BLaER1 (cell line): ENCODE data around the gene LRRC4C.
"Not testable (repeated sequence)": the region's sequence is repeated elsewhere in the genome, so short reads cannot be mapped to it uniquely, and the experiment has no call there.

Experiments used
- H3K27ac ChIP-seq: shearing (Covaris generic); formaldehyde crosslinking; 2 replicates; pipeline ENCODE4 v1.8.1; 2022
- H3K27me3 ChIP-seq: shearing (Covaris generic); formaldehyde crosslinking; 2 replicates; pipeline ENCODE4 v1.8.1; 2022
- H3K36me3 ChIP-seq: shearing (Covaris generic); formaldehyde crosslinking; 2 replicates; pipeline ENCODE4 v1.8.1; 2022
- H3K4me1 ChIP-seq: shearing (Covaris generic); formaldehyde crosslinking; 2 replicates; pipeline ENCODE4 v1.8.1; 2022
- H3K4me2 ChIP-seq: shearing (Covaris generic); formaldehyde crosslinking; 2 replicates; pipeline ENCODE4 v1.8.1; 2022
- H3K4me3 ChIP-seq: shearing (Covaris generic); formaldehyde crosslinking; 2 replicates; pipeline ENCODE4 v1.8.1; 2022
- H3K9ac ChIP-seq: shearing (Covaris generic); formaldehyde crosslinking; 2 replicates; pipeline ENCODE4 v1.8.1; 2022
- H3K9me3 ChIP-seq: shearing (Covaris generic); formaldehyde crosslinking; 2 replicates; pipeline ENCODE4 v1.8.1; 2022
- H4K20me1 ChIP-seq: shearing (Covaris generic); formaldehyde crosslinking; 2 replicates; pipeline ENCODE4 v1.8.1; 2022
- Cebpa-rat ChIP-seq: shearing (Covaris generic); IDR thresholded peaks from 2 replicates; pipeline ENCODE4 v1.8.1; 2022

The LRRC4C gene

GRCh38 chr11:40877256-40877655 is 582.2 kb downstream of the LRRC4C start:
- Histone ChIP-seq H3K27me3 (no peaks in the 10 kb centered on the region), H3K4me1 (no peaks in the 10 kb centered on the region), H3K9ac (no peak overlapping the region), H3K4me3 (no peak overlapping the region), H3K9me3 (no peaks in the 10 kb centered on the region), H3K4me2 (no peak overlapping the region), H3K27ac (no peak overlapping the region), H3K36me3 (no peaks in the 10 kb centered on the region), H4K20me1 (no peaks in the 10 kb centered on the region)
- TF ChIP-seq Cebpa-rat, result no peak

- Histone ChIP-seq H3K4me2 (no peak overlapping the region), H3K36me3 (no peaks in the 10 kb centered on the region), H4K20me1 (no peaks in the 10 kb centered on the region), H3K27me3 (no peaks in the 10 kb centered on the region), H3K4me3 (no peak overlapping the region), H3K9ac (no peak overlapping the region), H3K9me3 (no peaks in the 10 kb centered on the region), H3K27ac (no peak overlapping the region), H3K4me1 (no peaks in the 10 kb centered on the region)
- no peak for TF ChIP-seq Cebpa-rat
Observed at GRCh38 chr11:40867991-40868632, 591.3 kb downstream of the LRRC4C start.

- not testable (repeated sequence) for H3K9me3 ChIP-seq, H4K20me1 ChIP-seq, H3K9ac ChIP-seq, H3K27me3 ChIP-seq, H3K27ac ChIP-seq, H3K4me2 ChIP-seq, H3K4me1 ChIP-seq, H3K4me3 ChIP-seq, H3K36me3 ChIP-seq
Observed at GRCh38 chr11:40857754-40858153, 601.7 kb downstream of the LRRC4C start.

- Histone ChIP-seq H3K4me2 (no peak overlapping the region), H3K4me3 (no peak overlapping the region), H3K9me3 (no peaks in the 10 kb centered on the region), H3K27me3 (no peaks in the 10 kb centered on the region), H3K9ac (no peak overlapping the region), H3K27ac (no peak overlapping the region), H3K36me3 (no peaks in the 10 kb centered on the region), H3K4me1 (no peaks in the 10 kb centered on the region), H4K20me1 (no peaks in the 10 kb centered on the region)
- TF ChIP-seq Cebpa-rat, result no peak
Observed at GRCh38 chr11:40842750-40843339, 616.6 kb downstream of the LRRC4C start.

GRCh38 chr11:40841231-40841630 is 618.2 kb downstream of the LRRC4C start:
- Histone ChIP-seq H3K36me3 (no peaks in the 10 kb centered on the region), H3K9ac (no peak overlapping the region), H3K4me1 (no peaks in the 10 kb centered on the region), H3K9me3 (no peaks in the 10 kb centered on the region), H3K4me2 (no peak overlapping the region), H3K27ac (no peak overlapping the region), H4K20me1 (no peaks in the 10 kb centered on the region), H3K4me3 (no peak overlapping the region), H3K27me3 (no peaks in the 10 kb centered on the region)
- no peak for TF ChIP-seq Cebpa-rat

GRCh38 chr11:40838181-40838683 is 621.2 kb downstream of the LRRC4C start:
- H3K4me1 ChIP-seq, result no peaks in the 10 kb centered on the region
- H3K4me2 ChIP-seq, result no peak overlapping the region
- no peaks in the 10 kb centered on the region for H3K9me3 ChIP-seq
- no peak overlapping the region for H3K9ac ChIP-seq
- H3K4me3 ChIP-seq, result no peak overlapping the region
- no peak for TF ChIP-seq Cebpa-rat
- no peaks in the 10 kb centered on the region for H4K20me1 ChIP-seq
- H3K27me3 ChIP-seq, result no peaks in the 10 kb centered on the region
- no peaks in the 10 kb centered on the region for H3K36me3 ChIP-seq
- no peak overlapping the region for H3K27ac ChIP-seq

- Histone ChIP-seq H3K9ac (no peak overlapping the region), H3K4me1 (no peaks in the 10 kb centered on the region), H3K27me3 (no peaks in the 10 kb centered on the region), H4K20me1 (no peaks in the 10 kb centered on the region), H3K9me3 (no peaks in the 10 kb centered on the region), H3K36me3 (no peaks in the 10 kb centered on the region), H3K4me3 (no peak overlapping the region), H3K4me2 (no peak overlapping the region), H3K27ac (no peak overlapping the region)
- TF ChIP-seq Cebpa-rat, result no peak
Observed at GRCh38 chr11:40827116-40827515, 632.3 kb downstream of the LRRC4C start.

GRCh38 chr11:40826601-40827000 is 632.9 kb downstream of the LRRC4C start:
- Histone ChIP-seq H3K36me3 (no peaks in the 10 kb centered on the region), H3K4me2 (no peak overlapping the region), H3K4me1 (no peaks in the 10 kb centered on the region), H3K27me3 (no peaks in the 10 kb centered on the region), H3K4me3 (no peak overlapping the region), H4K20me1 (no peaks in the 10 kb centered on the region), H3K27ac (no peak overlapping the region), H3K9ac (no peak overlapping the region), H3K9me3 (no peaks in the 10 kb centered on the region)
- TF ChIP-seq Cebpa-rat, result no peak

GRCh38 chr11:40825201-40825834 is 634.1 kb downstream of the LRRC4C start:
- no peaks in the 10 kb centered on the region for H3K9me3 ChIP-seq
- no peak overlapping the region for H3K4me2 ChIP-seq
- no peak overlapping the region for H3K27ac ChIP-seq
- H3K4me3 ChIP-seq, result no peak overlapping the region
- H3K4me1 ChIP-seq, result no peaks in the 10 kb centered on the region
- TF ChIP-seq Cebpa-rat, result no peak
- H3K36me3 ChIP-seq, result no peaks in the 10 kb centered on the region
- no peaks in the 10 kb centered on the region for H3K27me3 ChIP-seq
- H3K9ac ChIP-seq, result no peak overlapping the region
- no peaks in the 10 kb centered on the region for H4K20me1 ChIP-seq

GRCh38 chr11:40819230-40819629 is 640.2 kb downstream of the LRRC4C start:
- Histone ChIP-seq H3K4me2 (no peak overlapping the region), H3K27ac (no peak overlapping the region), H3K9me3 (no peaks in the 10 kb centered on the region), H4K20me1 (no peaks in the 10 kb centered on the region), H3K27me3 (no peaks in the 10 kb centered on the region), H3K36me3 (no peaks in the 10 kb centered on the region), H3K9ac (no peak overlapping the region), H3K4me1 (no peaks in the 10 kb centered on the region), H3K4me3 (no peak overlapping the region)
- TF ChIP-seq Cebpa-rat, result no peak
